SU-DHL-6 (cell line): ENCODE results near the gene SH2D3A.

Experiments
- H2AFZ ChIP-seq: fragments of 200-600 bp; sonication (generic); 2 replicates; pipeline ENCODE4 v1.6.1; 2014; ENCODE audit warnings: low read depth, mild to moderate bottlenecking, moderate library complexity, mixed read lengths, antibody characterized with exemption, low read length; ENCODE audit not compliant: severe bottlenecking
- H3F3A ChIP-seq: fragments of 200-600 bp; shearing (Covaris generic); 2 replicates; pipeline ENCODE4 v1.6.0; 2016; ENCODE audit warnings: antibody characterized with exemption, mild to moderate bottlenecking; ENCODE audit not compliant: insufficient read depth
- H3K27ac ChIP-seq: fragments of 200-600 bp; sonication (generic); 2 replicates; pipeline ENCODE4 v1.5.1; 2016; ENCODE audit warnings: low read depth, mild to moderate bottlenecking, low read length, moderate library complexity, mixed read lengths
- H3K27me3 ChIP-seq: fragments of 200-600 bp; sonication (generic), shearing (Covaris generic); 2 replicates; pipeline ENCODE4 v1.6.0; 2014; ENCODE audit warnings: mild to moderate bottlenecking, low read length
- H3K36me3 ChIP-seq: fragments of 200-600 bp; sonication (generic); 2 replicates; pipeline ENCODE4 v1.6.1; 2014; ENCODE audit warnings: mild to moderate bottlenecking, low read length, mixed read lengths
- H3K4me2 ChIP-seq: fragments of 300-600, 200-600 bp; shearing (Covaris generic), sonication (generic); 2 replicates; pipeline ENCODE4 v1.6.0; 2014; ENCODE audit warnings: low read length, low read depth, mild to moderate bottlenecking; ENCODE audit not compliant: poor library complexity, severe bottlenecking
- H3K4me3 ChIP-seq: fragments of 200-600 bp; sonication (generic); 2 replicates; pipeline ENCODE4 v1.5.1; 2014; ENCODE audit warnings: antibody characterized with exemption, low read length, mild to moderate bottlenecking, mixed read lengths; ENCODE audit not compliant: insufficient read depth, poor library complexity, severe bottlenecking
- H3K79me2 ChIP-seq: fragments of 200-600 bp; sonication (generic); 2 replicates; pipeline ENCODE4 v1.6.1; 2014; ENCODE audit warnings: mild to moderate bottlenecking, low read length, moderate library complexity; ENCODE audit not compliant: insufficient read depth
- H3K9ac ChIP-seq: fragments of 200-600 bp; sonication (generic); 2 replicates; pipeline ENCODE4 v1.7.0; 2014; ENCODE audit warnings: mild to moderate bottlenecking, low read length
- H3K9me2 ChIP-seq: fragments of 200-600 bp; sonication (generic); replicated peaks from 2 replicates; pipeline ENCODE4 v1.6.1; 2014; ENCODE audit warnings: low read length; ENCODE audit not compliant: insufficient read depth
- H3K9me3 ChIP-seq: fragments of 200-600 bp; sonication (generic); 2 replicates; pipeline ENCODE4 v1.6.1; 2014; ENCODE audit warnings: low read length, mixed read lengths; ENCODE audit not compliant: insufficient read depth
- H4K20me1 ChIP-seq: fragments of 200-600 bp; sonication (generic); 2 replicates; pipeline ENCODE4 v1.6.1; 2014; ENCODE audit warnings: low read depth, mild to moderate bottlenecking, antibody characterized with exemption, low read length, moderate library complexity, mixed read lengths
- EZH2phosphoT487 ChIP-seq: fragments of 200-600 bp; sonication (generic), shearing (Covaris generic); conservative IDR thresholded peaks from 2 replicates; pipeline ENCODE4 v1.6.1; 2018; ENCODE audit warnings: mild to moderate bottlenecking, antibody characterized with exemption, low read length, moderate library complexity, mixed read lengths
- TF ChIP-seq, protein P1 (sequence below): fragments of 200-600 bp; sonication (generic); IDR thresholded peaks from one replicate; pipeline ENCODE4 v1.5.1; 2017; ENCODE audit warnings: antibody characterized with exemption, mild to moderate bottlenecking, low read length, moderate library complexity; ENCODE audit not compliant: insufficient read depth, poor library complexity, severe bottlenecking

The SH2D3A gene

GRCh38 chr19:6725513-6726231, 41.6 kb downstream of the SH2D3A start:
- no peak overlapping the region for H3K9ac ChIP-seq
- no peak overlapping the region for H3K4me2 ChIP-seq
- TF ChIP-seq, protein P1, sequence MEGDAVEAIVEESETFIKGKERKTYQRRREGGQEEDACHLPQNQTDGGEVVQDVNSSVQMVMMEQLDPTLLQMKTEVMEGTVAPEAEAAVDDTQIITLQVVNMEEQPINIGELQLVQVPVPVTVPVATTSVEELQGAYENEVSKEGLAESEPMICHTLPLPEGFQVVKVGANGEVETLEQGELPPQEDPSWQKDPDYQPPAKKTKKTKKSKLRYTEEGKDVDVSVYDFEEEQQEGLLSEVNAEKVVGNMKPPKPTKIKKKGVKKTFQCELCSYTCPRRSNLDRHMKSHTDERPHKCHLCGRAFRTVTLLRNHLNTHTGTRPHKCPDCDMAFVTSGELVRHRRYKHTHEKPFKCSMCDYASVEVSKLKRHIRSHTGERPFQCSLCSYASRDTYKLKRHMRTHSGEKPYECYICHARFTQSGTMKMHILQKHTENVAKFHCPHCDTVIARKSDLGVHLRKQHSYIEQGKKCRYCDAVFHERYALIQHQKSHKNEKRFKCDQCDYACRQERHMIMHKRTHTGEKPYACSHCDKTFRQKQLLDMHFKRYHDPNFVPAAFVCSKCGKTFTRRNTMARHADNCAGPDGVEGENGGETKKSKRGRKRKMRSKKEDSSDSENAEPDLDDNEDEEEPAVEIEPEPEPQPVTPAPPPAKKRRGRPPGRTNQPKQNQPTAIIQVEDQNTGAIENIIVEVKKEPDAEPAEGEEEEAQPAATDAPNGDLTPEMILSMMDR = no peak
- no peak for TF ChIP-seq EZH2phosphoT487

DNA sequence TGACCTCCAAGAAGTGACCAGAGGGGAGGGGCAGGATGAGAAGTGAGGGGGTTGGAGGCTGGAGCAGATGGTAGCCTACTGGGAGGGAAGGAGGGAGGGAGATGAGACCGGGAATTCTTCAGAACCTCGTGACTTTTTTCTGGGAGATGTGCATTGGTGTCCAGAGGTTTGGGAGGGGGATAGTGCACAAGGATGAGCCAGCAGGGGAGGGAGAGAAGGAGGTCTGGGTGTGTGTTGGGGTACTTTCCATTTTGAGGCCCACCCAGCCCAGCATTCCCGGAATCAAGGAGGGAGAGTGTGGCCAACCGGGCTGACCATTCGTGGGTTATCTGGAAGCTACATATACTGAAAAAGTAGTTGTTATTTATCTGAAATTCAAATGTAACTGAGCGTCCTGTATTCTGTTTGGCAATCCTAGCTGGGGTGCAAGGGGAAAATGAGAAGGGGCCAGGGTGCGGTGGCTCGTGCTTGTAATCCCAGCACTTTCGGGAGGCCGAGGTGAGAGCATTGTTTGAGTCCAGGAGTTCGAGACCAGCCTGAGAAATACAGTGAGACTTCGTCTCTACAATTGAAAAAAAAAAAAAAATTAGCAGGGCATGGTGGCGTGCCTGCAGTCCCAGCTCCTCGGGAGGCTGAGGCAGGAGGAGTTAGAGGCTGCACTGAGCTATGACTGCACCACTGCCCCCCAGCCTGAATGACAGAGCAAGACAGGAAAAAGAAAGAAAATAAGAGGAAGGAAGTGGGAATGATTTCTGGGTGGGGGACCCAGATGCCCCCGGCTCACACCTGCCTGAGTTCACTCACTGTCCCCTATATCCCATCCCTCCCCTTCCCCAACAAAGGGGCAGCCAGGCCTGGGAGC, 42.4 kb downstream of the SH2D3A start:
- Histone ChIP-seq H3K9ac (no peak overlapping the region), H3K36me3 (no peaks in the 10 kb centered on the region), H3K27me3 (no peaks in the 10 kb centered on the region), H3K27ac (no peak overlapping the region), H3F3A (no peaks in the 10 kb centered on the region), H3K79me2 (no peaks in the 10 kb centered on the region), H4K20me1 (no peaks in the 10 kb centered on the region), H3K4me2 (no peak overlapping the region), H2AFZ (no peak overlapping the region), H3K4me3 (no peak overlapping the region), H3K9me3 (no peaks in the 10 kb centered on the region), H3K9me2 (no peaks in the 10 kb centered on the region)
- TF ChIP-seq, protein P1 = no peak
- no peak for TF ChIP-seq EZH2phosphoT487

More at GRCh38 chr19:6725513-6726231, 41.6 kb downstream of the SH2D3A start:
- no peaks in the 10 kb centered on the region for H3F3A ChIP-seq
- H3K4me3 ChIP-seq = no peak overlapping the region
- no peaks in the 10 kb centered on the region for H3K9me2 ChIP-seq
- H3K36me3 ChIP-seq = no peaks in the 10 kb centered on the region
- H3K79me2 ChIP-seq = no peaks in the 10 kb centered on the region
- H4K20me1 ChIP-seq = no peaks in the 10 kb centered on the region
- no peaks in the 10 kb centered on the region for H3K9me3 ChIP-seq
- H3K27me3 ChIP-seq = no peaks in the 10 kb centered on the region
- H2AFZ ChIP-seq = no peak overlapping the region
- no peak overlapping the region for H3K27ac ChIP-seq

- H3K27ac ChIP-seq = no peak overlapping the region
- no peaks in the 10 kb centered on the region for H3K79me2 ChIP-seq
- H4K20me1 ChIP-seq = no peaks in the 10 kb centered on the region
- no peaks in the 10 kb centered on the region for H3F3A ChIP-seq
- H3K9me3 ChIP-seq = no peaks in the 10 kb centered on the region
- H2AFZ ChIP-seq = no peak overlapping the region
- no peak overlapping the region for H3K9ac ChIP-seq
- no peak overlapping the region for H3K4me3 ChIP-seq
- no peaks in the 10 kb centered on the region for H3K9me2 ChIP-seq
- H3K27me3 ChIP-seq = no peaks in the 10 kb centered on the region
- no peaks in the 10 kb centered on the region for H3K36me3 ChIP-seq
- H3K4me2 ChIP-seq = no peak overlapping the region
- TF ChIP-seq EZH2phosphoT487 = no peak
- TF ChIP-seq, protein P1 = no peak
These were observed 43.5 kb downstream of the SH2D3A start for GRCh38 chr19:6723738-6724137.
